ENCODE results near the gene SLC29A3. TPM values are rescaled to one million over a fixed set of nuclear protein-coding genes. Genes with fewer than 3 reads are reported as not detected.

The SLC29A3 gene
- total RNA-seq, 1 experiment from 2014 or later: 5.9 TPM

- Histone ChIP-seq H3K9ac (ENCODE audit: low read length) (no peak overlapping the region), H3K27ac (ENCODE audit: low read depth, low read length) (no peak overlapping the region), H3K36me3 (ENCODE audit: control insufficient read depth in 1 of 2, insufficient read depth in 2 of 2, low read length in 2 of 2) (no peaks in the 10 kb centered on the region; a peak in 1 of 4 replicates), H3K9me3 (ENCODE audit: control insufficient read depth in 1 of 2, insufficient read depth in 1 of 2, low read depth in 1 of 2, low read length in 2 of 2) (no peaks in the 10 kb centered on the region), H3K9me2 (ENCODE audit: insufficient read depth) (no peaks in the 10 kb centered on the region), H3K4me1 (ENCODE audit: control insufficient read depth in 1 of 2, insufficient read depth in 2 of 2, low read length in 2 of 2) (peaks cover 0 to 8% of the 10 kb centered on the region in 2 experiments; a peak in 3 of 4 replicates), H3K4me3 (replicated peaks in 1 of 2; ENCODE audit: low read depth in 1 of 2, low read length in 2 of 2) (no peak overlapping the region), H2AFZ (ENCODE audit: low read depth, low read length, poor library complexity, severe bottlenecking) (no peak overlapping the region), H4K20me1 (ENCODE audit: insufficient read depth) (no peaks in the 10 kb centered on the region), H3K79me2 (ENCODE audit: insufficient read depth, low read length) (no peaks in the 10 kb centered on the region), H3K27me3 (ENCODE audit: insufficient read depth, low read length) (no peaks in the 10 kb centered on the region), H3K4me2 (ENCODE audit: low read length) (no peak overlapping the region)
- BruUV-seq (replicated peaks): no TSS peak
- POLR2A ChIA-PET: no interaction called here
- intact Hi-C loops (cut with micrococcal nuclease): no loop called here
- RAD21 ChIA-PET (ENCODE audit: low non-redundant PET in 1 of 2, low total read pairs in 2 of 2, uncharacterized antibody in 2 of 2, unreplicated experiment in 2 of 2): no interaction called here
- no peak for ATAC-seq
- no peak for DNase-seq (ENCODE audit: low read depth, low spot score)
- CTCF ChIA-PET: no interaction called here
- no peak for TF ChIP-seq SP1 (IDR thresholded peaks at IDR 0.05; ENCODE audit: low read depth)
Measured at GRCh38 chr10:71353639-71354038, 34.6 kb downstream of the SLC29A3 start.

GRCh38 chr10:71354776-71355175 lies 35.7 kb downstream of the SLC29A3 start:
- Histone ChIP-seq H3K4me1 (ENCODE audit: control insufficient read depth in 1 of 2, insufficient read depth in 2 of 2, low read length in 2 of 2) (peaks cover 0 to 1% of the 10 kb centered on the region in 2 experiments; a peak in 2 of 4 replicates), H3K9me3 (ENCODE audit: control insufficient read depth in 1 of 2, insufficient read depth in 1 of 2, low read depth in 1 of 2, low read length in 2 of 2) (no peaks in the 10 kb centered on the region), H4K20me1 (ENCODE audit: insufficient read depth) (no peaks in the 10 kb centered on the region), H3K9ac (ENCODE audit: low read length) (no peak overlapping the region), H2AFZ (ENCODE audit: low read depth, low read length, poor library complexity, severe bottlenecking) (no peak overlapping the region), H3K4me3 (replicated peaks in 1 of 2; ENCODE audit: low read depth in 1 of 2, low read length in 2 of 2) (no peak overlapping the region), H3K27me3 (ENCODE audit: insufficient read depth, low read length) (no peaks in the 10 kb centered on the region), H3K79me2 (ENCODE audit: insufficient read depth, low read length) (no peaks in the 10 kb centered on the region), H3K4me2 (ENCODE audit: low read length) (no peak overlapping the region), H3K36me3 (ENCODE audit: control insufficient read depth in 1 of 2, insufficient read depth in 2 of 2, low read length in 2 of 2) (no peaks in the 10 kb centered on the region; a peak in 1 of 4 replicates), H3K27ac (ENCODE audit: low read depth, low read length) (no peak overlapping the region), H3K9me2 (ENCODE audit: insufficient read depth) (no peaks in the 10 kb centered on the region)
- DNase-seq (ENCODE audit: low read depth, low spot score) (no peak), ATAC-seq (no peak)
- CTCF ChIA-PET: no interaction called here
- intact Hi-C loops (cut with micrococcal nuclease): no loop called here
- RAD21 ChIA-PET (ENCODE audit: low non-redundant PET in 1 of 2, low total read pairs in 2 of 2, uncharacterized antibody in 2 of 2, unreplicated experiment in 2 of 2): no interaction called here
- no TSS peak for BruUV-seq (replicated peaks)
- POLR2A ChIA-PET: no interaction called here
- TF ChIP-seq TCF7L2 (IDR thresholded peaks at IDR 0.05; ENCODE audit: borderline replicate concordance, extremely low read depth, insufficient read depth, insufficient read length): no peak
- no peak for TF ChIP-seq MAX (IDR thresholded peaks at IDR 0.05)
- no peak for TF ChIP-seq YY1 (IDR thresholded peaks at IDR 0.05; ENCODE audit: extremely low read depth, insufficient replicate concordance, low read depth, low read length)
- no peak for TF ChIP-seq EZH2 (IDR thresholded peaks at IDR 0.05)
- no peak for TF ChIP-seq EZH2phosphoT487 (IDR thresholded peaks at IDR 0.05; ENCODE audit: borderline replicate concordance)
- no peak for TF ChIP-seq POLR2AphosphoS5 (IDR thresholded peaks at IDR 0.05; ENCODE audit: low read depth, low read length)
- no peak for TF ChIP-seq CEBPB (IDR thresholded peaks at IDR 0.05; ENCODE audit: low read depth)
- TF ChIP-seq ZFX (IDR thresholded peaks at IDR 0.05): no peak
- TF ChIP-seq RAD21 (IDR thresholded peaks at IDR 0.05; ENCODE audit: low read depth): no peak
- no peak for TF ChIP-seq ZBTB33 (IDR thresholded peaks at IDR 0.05; ENCODE audit: extremely low read depth, insufficient replicate concordance, low read length)
- no peak for TF ChIP-seq ATF3 (IDR thresholded peaks at IDR 0.05)
- TF ChIP-seq SIN3A (IDR thresholded peaks at IDR 0.05; ENCODE audit: low read depth): no peak
- TF ChIP-seq FOSL1 (IDR thresholded peaks at IDR 0.05; ENCODE audit: low read depth): no peak
- TF ChIP-seq SP1 (IDR thresholded peaks at IDR 0.05; ENCODE audit: low read depth): no peak
- TF ChIP-seq SRF (IDR thresholded peaks at IDR 0.05; ENCODE audit: low read depth): no peak
- TF ChIP-seq CTCF (IDR thresholded peaks at IDR 0.05 in 2 of 3, conservative IDR thresholded peaks at IDR 0.05 in 1 of 3; ENCODE audit: borderline replicate concordance in 1 of 3, insufficient read depth in 1 of 3, low read depth in 2 of 3, low read length in 2 of 3): no peak
- no peak for TF ChIP-seq ZNF274 (IDR thresholded peaks at IDR 0.05; ENCODE audit: low read depth, low read length)
- TF ChIP-seq ELF1 (IDR thresholded peaks at IDR 0.05; ENCODE audit: borderline replicate concordance, low read depth): no peak
- no peak for TF ChIP-seq POLR2A (IDR thresholded peaks at IDR 0.05; ENCODE audit: borderline replicate concordance, extremely low read depth, insufficient read depth, insufficient read length)
